HepG2 (cell line): ENCODE data around the gene TBCD. TPM values are rescaled to one million over a fixed set of nuclear protein-coding genes. Genes with fewer than 3 reads are reported as not detected.

Experiments used
- ARNTL ChIP-seq: sonication (generic); formaldehyde crosslinking; IDR thresholded peaks from 2 replicates; pipeline ENCODE4 v1.4.0; 2020; ENCODE audit warnings: mild to moderate bottlenecking, missing genetic modification reagents
- HNRNPK ChIP-seq: fragments of 200-400 bp; formaldehyde crosslinking; IDR thresholded peaks from 2 replicates; pipeline ENCODE4 v1.6.1; 2018; ENCODE audit warnings: low read length, low read depth, moderate library complexity, mild to moderate bottlenecking; ENCODE audit not compliant: poor library complexity, severe bottlenecking
- MZF1 ChIP-seq: sonication (generic); formaldehyde crosslinking; IDR thresholded peaks from 2 replicates; pipeline ENCODE4 v1.8.1; 2023; ENCODE audit warnings: mild to moderate bottlenecking, missing genetic modification reagents, borderline replicate concordance
- REL ChIP-seq: sonication (generic); formaldehyde crosslinking; conservative IDR thresholded peaks from 2 replicates; pipeline ENCODE4 v1.8.0; 2022; ENCODE audit warnings: mild to moderate bottlenecking, missing genetic modification reagents, moderate library complexity
- REST ChIP-seq, 2 experiments: IDR thresholded peaks; 2 replicates each; pipeline ENCODE4 v1.6.1; 2011 to 2012; ENCODE audit warnings: low read length in 2 of 2, borderline replicate concordance in 1 of 2, low read depth in 1 of 2, mild to moderate bottlenecking in 1 of 2, moderate library complexity in 1 of 2
- SAP130 ChIP-seq: IDR thresholded peaks from 2 replicates; pipeline ENCODE4 v1.6.1; 2016; ENCODE audit warnings: low read depth
- SATB2 ChIP-seq: sonication (generic); formaldehyde crosslinking; IDR thresholded peaks from 2 replicates; pipeline ENCODE4 v1.5.0; 2020; ENCODE audit warnings: missing genetic modification reagents
- SIN3B ChIP-seq: fragments of 150-350 bp; IDR thresholded peaks from 2 replicates; pipeline ENCODE4 v1.6.1; 2014; ENCODE audit warnings: low read length
- SMARCE1 ChIP-seq: fragments of 450-650 bp; IDR thresholded peaks from 2 replicates; pipeline ENCODE4 v1.6.1; 2017; ENCODE audit warnings: borderline replicate concordance
- SUZ12 ChIP-seq: fragments of 150-350 bp; IDR thresholded peaks from 2 replicates; pipeline ENCODE4 v1.6.1; 2014; ENCODE audit warnings: low read depth, low read length
- ZBTB20 ChIP-seq: sonication (generic); formaldehyde crosslinking; IDR thresholded peaks from 2 replicates; pipeline ENCODE4 v1.8.1; 2023; ENCODE audit warnings: missing genetic modification reagents, low read depth, mild to moderate bottlenecking, borderline replicate concordance
- ZFYVE20 ChIP-seq: sonication (generic); formaldehyde crosslinking; IDR thresholded peaks from 2 replicates; pipeline ENCODE4 v1.8.0; 2023; ENCODE audit warnings: low read depth, mild to moderate bottlenecking, moderate library complexity, missing genetic modification reagents, borderline replicate concordance
- ZNF24 ChIP-seq: fragments of 450-650 bp; IDR thresholded peaks from 2 replicates; pipeline ENCODE4 v1.6.1; 2017; ENCODE audit warnings: antibody characterized with exemption, mild to moderate bottlenecking
- ZNF383 ChIP-seq: sonication (generic); formaldehyde crosslinking; IDR thresholded peaks from 2 replicates; pipeline ENCODE4 v1.4.0; 2020; ENCODE audit warnings: missing genetic modification reagents, mild to moderate bottlenecking, borderline replicate concordance
- ZNF496 ChIP-seq: sonication (generic); formaldehyde crosslinking; IDR thresholded peaks from 2 replicates; pipeline ENCODE4 v1.8.1; 2023; ENCODE audit warnings: mild to moderate bottlenecking, moderate library complexity, missing genetic modification reagents; ENCODE audit not compliant: insufficient replicate concordance
- ZNF589 ChIP-seq: sonication (generic); formaldehyde crosslinking; conservative IDR thresholded peaks from 2 replicates; pipeline ENCODE4 v1.8.0; 2022; ENCODE audit warnings: mild to moderate bottlenecking, moderate library complexity, missing genetic modification reagents
- ZNF670 ChIP-seq: sonication (generic); formaldehyde crosslinking; IDR thresholded peaks from 2 replicates; pipeline ENCODE4 v1.8.0; 2022; ENCODE audit warnings: mild to moderate bottlenecking, missing genetic modification reagents, borderline replicate concordance
- ZNF740 ChIP-seq: sonication (generic); formaldehyde crosslinking; IDR thresholded peaks from 2 replicates; pipeline ENCODE4 v1.4.0; 2020; ENCODE audit warnings: missing genetic modification reagents
- ZNF773 ChIP-seq: sonication (generic); formaldehyde crosslinking; IDR thresholded peaks from 2 replicates; pipeline ENCODE4 v1.4.0; 2020; ENCODE audit warnings: missing genetic modification reagents, borderline replicate concordance
- polyA plus RNA-seq, 8 experiments: library from polyadenylated mRNA; depleted of rRNA in 3 of 8; stranded (reverse) in 7 of 8; unstranded in 1 of 8; fragments of >200 nt; fragmentation: Illumina TruSeq in 4 of 8; extraction: Trizol in 4 of 8; gene quantifications; 2 replicates each; pipeline versions ENCODE4 v1.2.1 to v1.2.3, GENCODE V29; 2011 to 2016; ENCODE audit warnings: low read depth in 4 of 8, missing spikeins in 1 of 8, mixed read lengths in 1 of 8; ENCODE audit not compliant: insufficient read depth in 1 of 8
- total RNA-seq, 5 experiments: library from RNA; depleted of rRNA; stranded (reverse); fragments of >200 nt; fragmentation: Illumina TruSeq; extraction: Trizol; gene quantifications; 2 replicates each; pipeline ENCODE4 v1.2.3, GENCODE V29; 2016; ENCODE audit warnings: low read depth in 1 of 5

TBCD gene
- total and polyA plus RNA-seq, 2 of the 13 experiments (the other 11 are each of a cell fraction or from before 2014, with no cell fraction given): 33.9 to 54.8 TPM

DNA sequence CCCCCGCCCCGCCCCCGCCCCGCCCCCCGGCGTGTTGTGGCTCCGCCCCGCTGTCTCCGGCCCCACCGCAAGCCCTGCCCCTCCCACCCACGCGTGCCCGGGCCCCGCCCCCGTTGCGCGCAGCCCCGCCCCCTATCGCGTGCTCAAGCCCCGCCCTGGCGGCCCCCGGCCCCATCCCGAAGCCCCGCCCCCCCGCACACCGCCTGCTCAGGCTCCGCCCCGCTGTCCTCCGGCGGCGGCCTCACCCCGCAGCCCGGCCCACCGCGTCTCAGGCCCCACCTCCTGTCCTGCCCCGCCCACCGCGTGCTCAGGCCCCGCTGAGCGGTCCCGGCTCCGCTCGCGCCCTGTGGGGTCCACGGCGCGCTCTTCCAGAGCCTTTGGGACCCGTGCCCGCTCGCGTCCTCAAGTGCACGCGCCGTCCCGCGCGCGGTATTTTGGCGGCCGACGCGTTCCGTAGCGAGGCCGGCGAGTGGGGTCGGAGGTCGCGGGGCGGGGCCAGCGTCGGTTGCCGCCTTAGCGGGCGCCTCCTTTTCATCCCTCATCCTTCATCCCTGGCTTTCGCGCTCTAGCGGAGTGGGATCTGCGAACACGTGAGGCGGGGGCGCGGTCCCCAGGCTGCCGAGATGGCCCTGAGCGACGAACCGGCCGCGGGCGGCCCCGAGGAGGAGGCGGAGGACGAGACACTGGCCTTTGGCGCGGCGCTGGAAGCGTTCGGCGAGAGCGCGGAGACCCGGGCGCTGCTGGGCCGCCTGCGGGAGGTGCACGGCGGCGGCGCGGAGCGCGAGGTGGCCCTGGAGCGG is at the start of gene TBCD (continued):
- TF ChIP-seq ZNF589 (peak; percentile 98), MZF1 (CRISPR knock-in tag) (0 out of 2 replicates have a peak, but pooled peaks have one; percentile 14), ZNF773 (CRISPR knock-in tag) (peak; percentile 65; the same call in 1 of the 2 replicates), ZBTB20 (CRISPR knock-in tag) (peak; percentile 65; the same call in 1 of the 2 replicates), ARNTL (CRISPR knock-in tag) (peak; percentile 88), ZNF383 (CRISPR knock-in tag) (0 out of 2 replicates have a peak, but pooled peaks have one; percentile 48), ZNF496 (no peak), ZNF670 (CRISPR knock-in tag) (peak; percentile 95; the same call in 1 of the 2 replicates), REL (CRISPR knock-in tag) (peak; percentile 92; the same call in 1 of the 2 replicates), SUZ12 (no peak), ZNF24 (peak; percentile 31; the same call in 1 of the 2 replicates), ZNF740 (CRISPR knock-in tag) (no peak), SATB2 (CRISPR knock-in tag) (0 out of 2 replicates have a peak, but pooled peaks have one; percentile 55), REST (IDR thresholded peaks at IDR 0.05; ENCODE audit: borderline replicate concordance in 1 of 2, low read depth in 1 of 2, low read length in 2 of 2) (peak in 1 of 2 experiments; percentile 44; a peak in 1 of 4 replicates), ZFYVE20 (CRISPR knock-in tag) (0 out of 2 replicates have a peak, but pooled peaks have one; percentile 30), SAP130 (CRISPR knock-in tag) (peak; percentile 95), SMARCE1 (no peak), HNRNPK (peak; percentile 93), SIN3B (peak; percentile 54; the same call in 1 of the 2 replicates)
